NK-92 (cell line): ENCODE measurements around the gene FCHSD2.

Source experiments
- DNase-seq: peaks from one replicate; lab custom pipeline; 2025; ENCODE audit not compliant: unreplicated experiment; lab: John Stamatoyannopoulos, UW

FCHSD2 gene

GRCh38 chr11:73142128-73142377 is at the start of gene FCHSD2:
Gene FCHSD2, minus strand, starts transcription at chr11:73142318. Its CDS starts 441 bp downstream, at chr11:73141877.
- DNase-seq: no peak

- DNase-seq: no peak
These were observed 49.0 kb upstream of the FCHSD2 start for GRCh38 chr11:73191151-73191550.

- no peak for DNase-seq
These were observed 48.4 kb upstream of the FCHSD2 start for GRCh38 chr11:73190557-73190885.

- no peak for DNase-seq
These were observed 47.8 kb upstream of the FCHSD2 start for GRCh38 chr11:73189723-73190556.

- DNase-seq: no peak
These were observed 47.2 kb upstream of the FCHSD2 start for GRCh38 chr11:73189315-73189714.

- no peak for DNase-seq
These were observed 46.2 kb upstream of the FCHSD2 start for GRCh38 chr11:73188301-73188700.

GRCh38 chr11:73187854-73188253 is 45.7 kb upstream of the FCHSD2 start:
- no peak for DNase-seq

GRCh38 chr11:73186886-73187285 is 44.8 kb upstream of the FCHSD2 start:
- DNase-seq: no peak

- DNase-seq: no peak
These were observed 44.3 kb upstream of the FCHSD2 start for GRCh38 chr11:73186294-73186850.

- no peak for DNase-seq
These were observed 43.7 kb upstream of the FCHSD2 start for GRCh38 chr11:73185680-73186293.

- no peak for DNase-seq
These were observed 43.0 kb upstream of the FCHSD2 start for GRCh38 chr11:73184953-73185671.

- DNase-seq: no peak
These were observed 40.8 kb upstream of the FCHSD2 start for GRCh38 chr11:73182824-73183321.

- no peak for DNase-seq
These were observed 36.6 kb upstream of the FCHSD2 start for GRCh38 chr11:73178681-73179080.

- DNase-seq: no peak
These were observed 35.8 kb upstream of the FCHSD2 start for GRCh38 chr11:73177778-73178539.

GRCh38 chr11:73177380-73177777 is 35.3 kb upstream of the FCHSD2 start:
- DNase-seq: no peak

GRCh38 chr11:73176874-73177155 is 34.7 kb upstream of the FCHSD2 start:
- no peak for DNase-seq

GRCh38 chr11:73176145-73176873 is 34.2 kb upstream of the FCHSD2 start:
- DNase-seq: no peak

- no peak for DNase-seq
These were observed 33.5 kb upstream of the FCHSD2 start for GRCh38 chr11:73175551-73176144.

- no peak for DNase-seq
These were observed 32.3 kb upstream of the FCHSD2 start for GRCh38 chr11:73174495-73174791.

GRCh38 chr11:73173755-73174494 is 31.8 kb upstream of the FCHSD2 start:
- no peak for DNase-seq
